DMS53 treated with DMSO at 0.1 percent for 48 hours (cell line): Measurements from ENCODE around the gene E2F6.

Source experiments
- DNase-seq: peaks from one replicate; lab custom pipeline; 2025; ENCODE audit not compliant: unreplicated experiment; lab: John Stamatoyannopoulos, UW

E2F6 gene

GRCh38 chr2:11395389-11395788, 70.6 kb downstream of the E2F6 start:
- no peak for DNase-seq
